HepG2 (cell line): ENCODE results near the gene ASNS. TPM values are rescaled to one million over a fixed set of nuclear protein-coding genes. Genes with fewer than 3 reads are reported as not detected.

Experiments used
- CREB3 ChIP-seq: sonication (generic); formaldehyde crosslinking; IDR thresholded peaks from 2 replicates; pipeline ENCODE4 v1.5.0; 2020; ENCODE audit warnings: missing genetic modification reagents
- EHMT2 ChIP-seq: fragments of 200-600 bp; sonication (generic); IDR thresholded peaks from 2 replicates; pipeline ENCODE4 v1.7.0; 2017; ENCODE audit warnings: antibody characterized with exemption, low read depth, low read length, borderline replicate concordance
- ETV5 ChIP-seq: IDR thresholded peaks from 2 replicates; pipeline ENCODE4 v1.6.1; 2018; ENCODE audit warnings: missing biosample characterization, missing genetic modification reagents, inconsistent platforms, borderline replicate concordance
- HNF4G ChIP-seq, 2 experiments: sonication (generic) in 1 of 2; formaldehyde crosslinking in 1 of 2; IDR thresholded peaks; 2 replicates each; pipeline versions ENCODE4 v1.4.0 to v1.6.1; 2011 to 2020; ENCODE audit warnings: borderline replicate concordance in 2 of 2, low read depth in 2 of 2, mild to moderate bottlenecking in 2 of 2, low read length in 1 of 2, missing genetic modification reagents in 1 of 2, moderate library complexity in 1 of 2
- KLF12 ChIP-seq: sonication (generic); formaldehyde crosslinking; IDR thresholded peaks from 2 replicates; pipeline ENCODE4 v1.4.0; 2020; ENCODE audit warnings: missing genetic modification reagents, borderline replicate concordance
- MATR3 ChIP-seq: sonication (generic); formaldehyde crosslinking; IDR thresholded peaks from 2 replicates; pipeline ENCODE4 v1.4.0; 2020; ENCODE audit warnings: missing genetic modification reagents
- PLSCR1 ChIP-seq: sonication (generic); formaldehyde crosslinking; IDR thresholded peaks from 2 replicates; pipeline ENCODE4 v1.5.0; 2020; ENCODE audit warnings: missing genetic modification reagents, mild to moderate bottlenecking, borderline replicate concordance
- SMARCC2 ChIP-seq: fragments of 450-650 bp; IDR thresholded peaks from 2 replicates; pipeline ENCODE4 v1.6.1; 2017; ENCODE audit warnings: antibody characterized with exemption, mild to moderate bottlenecking
- TARDBP ChIP-seq: sonication (generic); formaldehyde crosslinking; IDR thresholded peaks from 2 replicates; pipeline ENCODE4 v1.8.0; 2022; ENCODE audit warnings: mild to moderate bottlenecking, missing genetic modification reagents
- ZBTB33 ChIP-seq: sonication (generic); formaldehyde crosslinking; IDR thresholded peaks from 2 replicates; pipeline ENCODE4 v1.4.0; 2020; ENCODE audit warnings: missing genetic modification reagents
- ZBTB44 ChIP-seq: sonication (generic); formaldehyde crosslinking; IDR thresholded peaks from 2 replicates; pipeline ENCODE4 v1.4.0; 2020; ENCODE audit warnings: missing genetic modification reagents
- ZNF264 ChIP-seq: sonication (generic); formaldehyde crosslinking; IDR thresholded peaks from 2 replicates; pipeline ENCODE4 v1.4.0; 2020; ENCODE audit warnings: missing genetic modification reagents
- ZNF350 ChIP-seq: sonication (generic); formaldehyde crosslinking; IDR thresholded peaks from 2 replicates; pipeline ENCODE4 v1.4.0; 2020; ENCODE audit warnings: mild to moderate bottlenecking, low read depth, missing genetic modification reagents, borderline replicate concordance
- ZNF430 ChIP-seq: sonication (generic); formaldehyde crosslinking; IDR thresholded peaks from 2 replicates; pipeline ENCODE4 v1.9.0; 2021; ENCODE audit warnings: mild to moderate bottlenecking, missing genetic modification reagents
- ZNF75D ChIP-seq: sonication (generic); formaldehyde crosslinking; IDR thresholded peaks from 2 replicates; pipeline ENCODE4 v1.8.1; 2023; ENCODE audit warnings: missing genetic modification reagents, mild to moderate bottlenecking, borderline replicate concordance
- ZSCAN30 ChIP-seq: sonication (generic); formaldehyde crosslinking; IDR thresholded peaks from 2 replicates; pipeline ENCODE4 v1.5.0; 2020; ENCODE audit warnings: mild to moderate bottlenecking, missing genetic modification reagents
- polyA plus RNA-seq, 8 experiments: library from polyadenylated mRNA; depleted of rRNA in 3 of 8; stranded (reverse) in 7 of 8; unstranded in 1 of 8; fragments of >200 nt; fragmentation: Illumina TruSeq in 4 of 8; extraction: Trizol in 4 of 8; gene quantifications; 2 replicates each; pipeline versions ENCODE4 v1.2.1 to v1.2.3, GENCODE V29; 2011 to 2016; ENCODE audit warnings: low read depth in 4 of 8, missing spikeins in 1 of 8, mixed read lengths in 1 of 8; ENCODE audit not compliant: insufficient read depth in 1 of 8
- total RNA-seq, 5 experiments: library from RNA; depleted of rRNA; stranded (reverse); fragments of >200 nt; fragmentation: Illumina TruSeq; extraction: Trizol; gene quantifications; 2 replicates each; pipeline ENCODE4 v1.2.3, GENCODE V29; 2016; ENCODE audit warnings: low read depth in 1 of 5
- TF ChIP-seq, protein P1 (sequence below): fragments of 450-650 bp; IDR thresholded peaks from 2 replicates; pipeline ENCODE4 v1.6.1; 2017
- TF ChIP-seq, protein P2 (sequence below): sonication (generic); formaldehyde crosslinking; IDR thresholded peaks from 2 replicates; pipeline ENCODE4 v1.4.0; 2020; ENCODE audit warnings: mild to moderate bottlenecking, missing genetic modification reagents
- TF ChIP-seq, protein P3 (sequence below): sonication (generic); formaldehyde crosslinking; conservative IDR thresholded peaks from 2 replicates; pipeline ENCODE4 v1.4.0; 2020; ENCODE audit warnings: missing genetic modification reagents

Gene ASNS
- total and polyA plus RNA-seq, 2 of the 13 experiments (the other 11 are each of a cell fraction or from before 2014, with no cell fraction given) = 55.0 to 75.1 TPM

- TF ChIP-seq ETV5 (no peak; the same call in 1 of the 2 replicates), SMARCC2 (no peak), ZNF264 (CRISPR knock-in tag) (no peak), CREB3 (no peak), ZBTB44 (CRISPR knock-in tag) (no peak; the same call in 1 of the 2 replicates), ZNF75D (CRISPR knock-in tag) (no peak), ZNF430 (CRISPR knock-in tag) (peak; percentile 93), TARDBP (CRISPR knock-in tag) (peak; percentile 55; the same call in 1 of the 2 replicates), ZNF350 (peak; percentile 80; the same call in 1 of the 2 replicates), PLSCR1 (CRISPR knock-in tag) (no peak), ZBTB33 (CRISPR knock-in tag) (peak; percentile 5; the same call in 1 of the 2 replicates), EHMT2 (no peak), MATR3 (CRISPR knock-in tag) (no peak), HNF4G (IDR thresholded peaks at IDR 0.05; ENCODE audit: borderline replicate concordance, low read depth, low read length) (no peak), HNF4G (CRISPR knock-in tag; IDR thresholded peaks at IDR 0.05; ENCODE audit: borderline replicate concordance, low read depth) (no peak), ZSCAN30 (CRISPR knock-in tag) (no peak), KLF12 (CRISPR knock-in tag) (no peak; the same call in 1 of the 2 replicates)
- TF ChIP-seq, protein P1, sequence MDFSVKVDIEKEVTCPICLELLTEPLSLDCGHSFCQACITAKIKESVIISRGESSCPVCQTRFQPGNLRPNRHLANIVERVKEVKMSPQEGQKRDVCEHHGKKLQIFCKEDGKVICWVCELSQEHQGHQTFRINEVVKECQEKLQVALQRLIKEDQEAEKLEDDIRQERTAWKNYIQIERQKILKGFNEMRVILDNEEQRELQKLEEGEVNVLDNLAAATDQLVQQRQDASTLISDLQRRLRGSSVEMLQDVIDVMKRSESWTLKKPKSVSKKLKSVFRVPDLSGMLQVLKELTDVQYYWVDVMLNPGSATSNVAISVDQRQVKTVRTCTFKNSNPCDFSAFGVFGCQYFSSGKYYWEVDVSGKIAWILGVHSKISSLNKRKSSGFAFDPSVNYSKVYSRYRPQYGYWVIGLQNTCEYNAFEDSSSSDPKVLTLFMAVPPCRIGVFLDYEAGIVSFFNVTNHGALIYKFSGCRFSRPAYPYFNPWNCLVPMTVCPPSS = no peak
- TF ChIP-seq, protein P2, sequence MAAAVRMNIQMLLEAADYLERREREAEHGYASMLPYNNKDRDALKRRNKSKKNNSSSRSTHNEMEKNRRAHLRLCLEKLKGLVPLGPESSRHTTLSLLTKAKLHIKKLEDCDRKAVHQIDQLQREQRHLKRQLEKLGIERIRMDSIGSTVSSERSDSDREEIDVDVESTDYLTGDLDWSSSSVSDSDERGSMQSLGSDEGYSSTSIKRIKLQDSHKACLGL (CRISPR knock-in tag) = peak; percentile 84
- TF ChIP-seq, protein P3, sequence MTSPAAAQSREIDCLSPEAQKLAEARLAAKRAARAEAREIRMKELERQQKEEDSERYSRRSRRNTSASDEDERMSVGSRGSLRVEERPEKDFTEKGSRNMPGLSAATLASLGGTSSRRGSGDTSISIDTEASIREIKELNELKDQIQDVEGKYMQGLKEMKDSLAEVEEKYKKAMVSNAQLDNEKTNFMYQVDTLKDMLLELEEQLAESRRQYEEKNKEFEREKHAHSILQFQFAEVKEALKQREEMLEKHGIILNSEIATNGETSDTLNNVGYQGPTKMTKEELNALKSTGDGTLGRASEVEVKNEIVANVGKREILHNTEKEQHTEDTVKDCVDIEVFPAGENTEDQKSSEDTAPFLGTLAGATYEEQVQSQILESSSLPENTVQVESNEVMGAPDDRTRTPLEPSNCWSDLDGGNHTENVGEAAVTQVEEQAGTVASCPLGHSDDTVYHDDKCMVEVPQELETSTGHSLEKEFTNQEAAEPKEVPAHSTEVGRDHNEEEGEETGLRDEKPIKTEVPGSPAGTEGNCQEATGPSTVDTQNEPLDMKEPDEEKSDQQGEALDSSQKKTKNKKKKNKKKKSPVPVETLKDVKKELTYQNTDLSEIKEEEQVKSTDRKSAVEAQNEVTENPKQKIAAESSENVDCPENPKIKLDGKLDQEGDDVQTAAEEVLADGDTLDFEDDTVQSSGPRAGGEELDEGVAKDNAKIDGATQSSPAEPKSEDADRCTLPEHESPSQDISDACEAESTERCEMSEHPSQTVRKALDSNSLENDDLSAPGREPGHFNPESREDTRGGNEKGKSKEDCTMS (CRISPR knock-in tag) = no peak
These were observed at the start of gene ASNS (continued) for GRCh38 chr7:97872025-97872669.
